HUDEP-2 (cell line): ENCODE results near the gene TSPAN11.

Experiments used
- DNase-seq, 76 experiments: peaks; one replicate each; lab custom pipeline; 2025; ENCODE audit not compliant: unreplicated experiment in 76 of 76; lab: John Stamatoyannopoulos, UW

The TSPAN11 gene

DNA sequence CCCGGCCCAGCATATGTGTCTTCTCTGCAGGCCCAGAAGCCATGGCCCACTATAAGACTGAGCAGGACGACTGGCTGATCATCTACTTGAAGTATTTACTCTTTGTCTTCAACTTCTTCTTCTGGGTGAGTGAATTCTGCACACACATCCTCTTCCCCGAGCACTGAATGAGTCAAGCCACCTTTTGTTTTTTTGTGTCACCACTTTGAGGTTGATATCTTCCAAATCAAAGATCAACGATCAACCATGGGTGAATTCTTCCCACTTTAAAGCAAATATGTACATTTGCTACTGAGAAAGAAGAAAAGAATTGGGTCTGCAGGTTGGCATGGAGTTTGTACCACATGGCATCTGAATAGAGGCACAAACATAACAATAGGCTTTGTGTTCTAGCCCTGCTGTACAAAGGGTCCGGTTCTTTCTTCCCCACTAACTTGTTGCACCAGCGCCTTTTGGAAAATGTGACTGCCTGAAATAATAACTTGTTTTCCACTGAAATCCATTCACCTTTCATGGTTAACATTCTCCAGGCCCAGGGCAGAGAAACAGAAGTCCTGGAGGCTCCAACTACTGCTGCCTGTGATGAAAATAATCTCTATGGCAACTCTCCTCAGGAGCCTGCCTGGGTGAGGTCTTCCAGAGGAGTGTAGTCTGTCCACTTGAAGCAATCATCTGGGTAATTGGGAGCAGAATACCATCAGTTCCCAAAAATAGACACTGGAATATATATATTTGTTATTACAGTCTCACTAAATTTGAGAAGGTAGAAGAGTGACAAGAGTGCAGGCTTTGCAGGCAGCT is 27.6 kb downstream of the TSPAN11 start:
- no peak for DNase-seq

DNA sequence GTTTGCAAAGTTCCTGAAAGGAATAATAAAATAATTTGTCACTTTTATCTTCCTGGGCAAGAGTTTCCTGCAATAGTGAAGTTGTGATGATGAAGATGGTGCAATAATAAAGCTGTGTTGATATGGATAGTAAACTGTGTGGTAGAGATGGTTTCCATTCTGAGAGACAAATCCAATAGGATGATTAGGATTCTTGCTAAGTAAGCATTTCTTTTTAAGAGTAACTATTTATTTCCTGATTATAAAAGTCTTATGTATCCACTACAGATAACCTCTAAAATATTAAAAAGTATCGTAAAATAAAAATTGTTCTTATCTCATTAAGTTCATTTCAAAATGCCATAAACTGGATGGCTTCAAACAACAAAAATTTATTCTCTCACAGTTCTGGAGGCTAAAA is 28.7 kb downstream of the TSPAN11 start:
- DNase-seq: no peak

DNA sequence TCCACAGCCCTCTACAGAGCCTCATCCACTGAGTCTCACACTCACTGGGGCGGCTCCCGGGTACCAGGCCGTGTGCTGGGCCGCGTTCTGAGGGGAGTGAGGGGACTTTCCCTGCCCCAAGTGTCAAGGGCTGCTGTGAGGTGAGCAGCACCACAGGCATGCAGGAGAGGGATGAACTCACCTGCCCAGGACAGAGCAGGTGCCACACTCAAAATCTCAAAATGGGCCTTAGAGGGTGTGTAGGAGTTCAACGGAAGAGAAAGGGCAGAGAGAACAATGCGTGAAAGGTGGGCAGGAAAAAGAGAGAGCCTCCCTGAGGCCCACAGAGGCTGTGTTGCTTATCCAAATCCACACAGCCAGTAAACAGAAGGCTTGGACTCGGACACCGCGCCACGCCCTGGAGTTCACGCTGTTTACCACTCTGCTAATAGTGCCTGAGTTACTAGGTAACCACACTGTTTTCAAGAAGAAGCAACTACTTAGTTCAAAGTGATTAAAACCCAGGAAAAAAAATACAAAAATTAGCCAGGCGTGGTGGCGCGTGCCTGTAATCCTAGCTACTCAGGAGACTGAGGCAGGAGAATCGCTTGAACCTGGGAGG is 32.7 kb downstream of the TSPAN11 start:
- no peak for DNase-seq

DNA sequence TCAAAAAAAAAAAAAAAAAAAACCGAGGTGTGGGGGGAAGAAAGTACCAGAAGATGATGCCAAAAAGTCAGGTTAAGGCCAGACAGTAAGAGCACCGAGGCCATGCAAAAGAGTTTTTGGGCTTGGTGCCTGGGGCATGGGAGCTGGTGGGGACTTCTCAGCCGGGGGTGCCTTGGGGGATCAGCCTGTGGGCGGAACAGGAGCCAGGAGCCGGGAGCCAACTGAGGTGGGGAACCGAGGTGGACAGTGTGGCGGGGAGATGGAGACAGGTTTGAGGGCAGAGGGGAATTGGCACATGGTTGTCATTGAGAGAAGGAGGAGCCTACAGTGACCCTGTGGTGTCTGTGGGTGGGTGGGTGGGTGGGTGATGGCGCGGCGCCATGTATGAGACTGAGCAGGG is 33.2 kb downstream of the TSPAN11 start:
- DNase-seq: no peak

DNA sequence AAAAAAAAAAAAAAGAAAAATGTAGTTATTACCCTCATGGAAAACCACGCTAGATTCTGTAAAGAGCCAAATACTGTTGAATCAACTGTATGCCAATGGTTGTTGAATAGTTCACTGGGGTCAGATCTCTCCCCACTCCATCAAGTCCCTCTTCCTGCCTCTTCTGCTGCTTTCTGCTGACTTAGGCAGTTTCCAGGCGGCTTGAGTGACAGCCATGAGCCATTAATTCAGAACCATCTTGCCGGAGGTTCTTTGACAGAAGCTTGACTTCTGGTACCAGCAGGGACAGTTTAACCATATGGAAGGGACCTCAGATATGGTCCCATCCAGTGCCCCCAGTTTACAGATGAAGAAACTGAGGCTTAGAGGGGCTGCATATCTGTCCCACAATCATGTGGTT is 34.5 kb downstream of the TSPAN11 start:
- no peak for DNase-seq

DNA sequence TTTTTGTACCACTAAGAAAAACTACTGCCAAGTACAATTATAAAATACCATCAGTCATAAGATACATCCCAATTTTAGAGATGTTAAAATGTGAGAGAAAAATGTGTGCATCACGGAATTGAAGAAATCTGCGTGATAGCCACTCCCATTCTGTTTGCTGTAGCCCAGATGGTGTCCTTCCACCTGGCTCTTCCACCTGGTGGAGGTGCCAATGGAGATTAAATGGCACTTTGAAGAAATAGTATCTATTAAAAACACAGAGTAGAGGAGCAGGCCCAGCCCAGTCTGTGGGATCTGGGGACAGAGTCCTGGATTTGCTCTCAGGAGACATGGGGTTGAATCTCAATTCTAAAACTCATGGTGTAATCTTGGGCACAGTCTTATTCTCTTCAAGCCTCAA is 35.5 kb downstream of the TSPAN11 start:
- no peak for DNase-seq

DNA sequence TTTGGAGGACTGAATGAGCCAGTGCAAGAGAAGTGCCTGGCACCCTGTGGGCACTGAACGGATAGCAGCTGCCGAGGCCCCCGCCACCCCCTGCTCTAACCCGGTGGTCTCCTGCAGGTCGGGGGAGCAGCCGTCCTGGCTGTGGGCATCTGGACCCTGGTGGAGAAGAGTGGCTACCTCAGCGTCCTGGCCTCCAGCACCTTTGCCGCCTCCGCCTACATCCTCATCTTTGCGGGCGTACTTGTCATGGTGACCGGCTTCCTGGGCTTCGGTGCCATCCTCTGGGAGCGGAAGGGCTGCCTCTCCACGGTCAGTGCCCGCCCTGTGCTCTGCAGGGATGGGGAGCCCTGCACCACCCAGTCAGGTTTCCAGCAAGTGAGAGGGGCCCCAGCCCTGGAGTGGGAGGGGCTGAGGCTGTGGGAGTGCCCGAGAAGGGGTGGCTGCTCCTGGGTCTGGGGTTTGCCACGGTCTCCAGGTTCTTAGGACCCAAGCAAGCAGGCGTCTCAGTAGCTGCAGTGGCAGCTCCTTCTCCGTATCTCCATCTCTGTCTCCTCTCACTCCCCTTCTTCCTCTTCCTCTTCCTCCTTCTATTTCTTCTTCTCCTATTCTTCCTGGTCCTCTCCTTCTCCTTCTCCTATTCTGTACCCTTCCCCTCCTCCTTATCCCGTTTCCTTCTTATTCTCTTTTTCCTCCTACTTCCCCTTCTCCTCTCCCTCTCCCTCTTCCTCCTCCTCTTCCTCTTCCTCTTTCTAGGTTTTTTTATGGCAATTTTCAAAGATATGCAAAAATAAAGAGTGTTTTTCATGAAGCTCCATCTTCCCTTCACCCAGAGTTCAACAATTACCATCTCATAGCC is 37.4 kb downstream of the TSPAN11 start:
- DNase-seq: no peak

DNA sequence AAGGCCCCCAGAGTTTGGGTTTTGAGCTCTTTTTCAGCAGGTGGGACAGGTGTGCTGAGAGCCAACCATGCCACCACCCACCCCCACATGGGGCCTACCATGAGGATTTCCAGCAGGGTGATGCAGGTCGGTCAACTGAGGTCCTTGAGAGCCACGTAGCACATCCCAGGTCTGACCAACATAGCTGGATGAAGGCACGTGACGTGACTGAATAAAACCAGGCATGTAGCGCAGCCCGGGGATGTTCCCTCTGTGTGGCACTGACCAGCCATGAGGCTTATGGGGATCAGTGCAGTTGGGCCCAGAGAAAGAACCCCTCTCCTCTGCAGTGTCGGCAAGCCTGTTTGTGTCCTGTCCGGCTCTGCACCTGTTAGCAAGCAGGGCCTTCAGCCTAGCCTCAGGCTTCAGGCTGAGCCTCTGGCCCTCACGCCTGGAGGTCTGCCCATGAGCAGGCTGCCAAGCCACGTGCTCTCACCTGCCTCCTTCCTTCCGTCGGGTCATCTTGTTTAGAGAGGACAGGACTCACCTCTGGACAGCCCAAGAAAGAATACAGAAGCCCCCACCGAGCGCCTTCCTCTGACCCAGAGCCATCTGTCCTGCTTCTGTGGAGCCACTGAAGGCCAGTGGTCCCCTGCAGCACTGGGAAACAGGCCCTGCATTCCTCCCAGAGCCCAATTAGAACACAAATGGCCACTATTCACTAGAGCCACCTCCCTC is 38.5 kb downstream of the TSPAN11 start:
- no peak for DNase-seq

DNA sequence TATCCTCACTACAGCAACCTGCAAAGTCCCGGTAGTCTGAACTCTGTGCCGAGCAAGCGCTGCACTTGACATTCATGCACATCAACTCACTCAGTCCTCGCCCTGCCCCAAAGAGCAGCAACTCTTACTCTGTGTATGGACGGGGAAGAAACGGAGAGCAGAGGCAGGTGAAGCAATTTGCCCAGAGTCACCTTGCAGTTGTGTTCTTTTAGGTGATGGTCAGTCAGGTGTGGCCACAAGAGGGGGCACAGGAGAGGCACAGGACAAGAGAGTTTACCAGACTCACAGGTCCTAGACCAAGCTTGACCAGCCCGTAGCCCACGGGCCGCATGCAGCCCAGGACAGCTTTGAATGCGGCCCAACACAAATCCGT is 39.1 kb downstream of the TSPAN11 start:
- no peak for DNase-seq

DNA sequence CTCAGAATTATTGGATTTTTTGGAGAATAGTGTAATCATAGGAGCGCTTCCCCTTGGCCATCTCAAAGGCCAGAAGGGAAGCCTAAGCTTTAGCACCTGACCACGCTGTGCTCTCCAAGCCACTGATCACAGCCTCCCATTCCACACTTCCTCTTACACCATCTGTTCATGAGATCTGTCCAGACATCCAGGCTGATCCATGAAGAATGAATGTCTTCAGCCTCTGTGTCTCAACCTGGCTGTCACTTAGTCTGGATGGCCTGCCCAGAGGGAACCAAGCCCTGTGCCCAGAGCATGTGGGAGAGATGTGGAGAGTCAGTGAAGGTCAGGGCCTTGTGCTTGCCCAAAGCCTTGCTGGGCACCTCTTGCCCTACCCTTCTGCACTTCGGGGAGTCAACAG is 40.5 kb downstream of the TSPAN11 start:
- no peak for DNase-seq

DNA sequence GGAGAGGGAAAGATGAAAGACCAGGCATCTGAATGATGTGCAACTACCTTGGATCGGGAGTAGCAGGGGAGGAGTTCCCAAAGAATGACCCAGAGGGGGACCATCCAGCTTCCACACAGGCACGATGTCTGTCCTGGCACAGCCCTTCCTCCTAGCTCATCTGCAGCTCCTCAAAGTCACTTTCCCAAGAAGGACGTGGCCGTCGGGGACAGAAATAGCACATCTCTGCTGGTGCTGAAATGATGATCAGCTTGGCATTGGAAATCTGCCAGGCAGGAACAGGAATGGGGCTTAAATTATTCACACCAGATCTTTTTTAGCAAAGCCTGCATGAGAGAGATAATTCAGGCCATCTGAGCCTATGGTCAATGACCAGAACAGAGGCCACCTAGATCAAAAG is 41.7 kb downstream of the TSPAN11 start:
- no peak for DNase-seq

DNA sequence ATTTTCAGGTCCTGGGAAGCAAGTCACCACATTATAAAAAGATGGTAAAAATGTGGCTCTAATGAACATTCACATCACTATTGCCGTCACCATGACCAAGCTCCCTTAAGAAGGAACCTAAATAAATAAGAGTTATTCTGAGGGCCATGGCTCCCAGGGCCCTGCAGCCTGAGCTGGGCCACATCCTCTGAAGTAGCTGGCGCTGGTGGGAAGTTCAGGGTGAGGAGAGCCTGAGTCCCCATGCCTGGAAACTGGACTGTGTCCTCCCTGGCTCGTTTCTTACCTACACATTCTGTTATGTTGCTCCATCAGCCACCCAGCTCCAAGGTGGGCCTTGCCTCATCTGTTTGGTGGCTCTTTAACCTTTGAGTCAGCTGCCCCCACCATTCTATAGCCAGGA is 42.5 kb downstream of the TSPAN11 start:
- DNase-seq: no peak

DNA sequence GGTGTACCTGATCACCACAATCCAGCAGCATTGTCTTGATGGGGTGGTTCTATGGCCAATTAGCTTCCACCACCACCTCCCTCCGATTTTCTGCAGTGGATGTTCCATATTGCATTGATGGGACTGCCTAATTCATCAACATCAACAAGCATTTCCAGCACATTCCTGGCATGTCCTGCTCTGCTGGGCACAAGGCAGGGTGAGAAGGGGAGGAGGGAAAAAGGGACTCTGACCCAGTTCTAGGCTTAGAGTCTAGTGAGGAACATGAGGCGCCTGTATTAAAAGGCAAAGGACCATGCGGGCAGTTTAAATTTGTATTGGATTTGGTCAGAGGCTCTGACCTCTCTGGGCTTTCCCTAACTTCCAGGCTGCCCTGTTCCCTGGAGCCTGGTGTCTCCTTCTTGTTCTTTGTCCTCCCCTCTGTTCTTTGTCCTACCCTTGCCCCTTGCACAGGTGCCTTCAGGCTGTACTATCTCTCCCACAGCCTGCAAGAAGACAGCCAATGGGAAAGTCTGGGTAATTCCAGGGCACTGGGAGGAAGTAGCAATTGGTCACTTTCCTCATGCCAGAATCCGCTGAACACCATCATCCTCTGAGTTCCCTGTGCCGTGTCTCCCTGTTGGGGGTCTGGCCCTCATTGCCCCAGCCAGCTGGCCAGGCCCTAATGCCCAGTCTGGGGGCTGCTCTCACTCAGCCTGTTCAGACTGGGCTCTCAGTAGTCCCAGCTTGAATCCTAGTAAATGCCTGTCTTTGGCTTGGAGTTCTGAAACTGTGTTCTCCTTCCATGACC is 43.3 kb downstream of the TSPAN11 start:
- DNase-seq: no peak

DNA sequence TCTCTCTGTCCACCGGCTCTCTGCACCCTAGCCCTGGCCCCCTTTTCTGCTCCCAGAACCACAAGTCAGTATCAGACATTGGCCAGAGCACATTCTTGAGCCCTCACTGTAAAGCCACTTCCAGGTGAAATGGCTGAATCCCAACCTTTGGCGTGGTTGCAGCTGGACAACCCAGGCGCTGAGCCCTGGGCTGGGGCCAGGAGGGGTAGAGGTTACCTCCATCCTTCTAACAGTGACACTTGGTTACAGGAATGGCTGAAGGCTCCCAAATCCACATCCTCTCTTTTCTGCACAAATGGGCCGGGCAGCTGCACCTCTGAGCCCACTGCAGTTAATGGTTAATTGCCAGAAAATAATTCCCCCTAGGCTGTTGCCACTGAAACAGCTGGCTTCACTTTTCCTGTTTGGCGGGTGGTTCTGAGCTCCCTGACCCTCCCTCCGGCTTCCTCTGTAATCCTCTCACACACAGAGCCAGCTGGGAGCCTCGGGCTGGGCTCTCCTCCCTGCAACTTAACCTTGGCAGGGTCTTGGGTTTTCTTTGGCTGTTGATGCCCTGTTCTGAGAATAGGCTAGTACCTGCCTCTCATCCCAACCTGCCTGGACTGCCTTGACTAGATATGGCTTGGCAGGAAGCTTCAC is 44.1 kb downstream of the TSPAN11 start:
- no peak for DNase-seq

DNA sequence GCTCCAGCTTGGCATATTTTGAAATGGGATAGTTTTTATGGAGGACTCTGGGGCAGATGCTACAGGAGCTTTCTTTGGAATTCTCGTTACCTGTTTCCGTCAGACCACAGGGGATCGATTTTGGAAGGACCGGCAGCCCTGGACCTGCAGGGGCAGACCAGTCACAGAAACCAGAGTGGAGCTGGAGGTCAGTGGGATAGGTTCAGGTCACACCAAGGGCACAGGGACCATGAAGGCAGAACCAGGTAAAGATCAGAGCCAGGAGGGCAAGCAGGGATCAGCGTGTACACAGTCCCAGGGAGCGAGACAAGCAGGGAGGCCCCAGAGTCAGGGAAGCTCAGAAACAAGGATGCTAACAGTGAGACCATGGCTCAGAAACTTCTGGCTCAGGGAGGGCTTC is 45.5 kb downstream of the TSPAN11 start:
- DNase-seq: no peak

DNA sequence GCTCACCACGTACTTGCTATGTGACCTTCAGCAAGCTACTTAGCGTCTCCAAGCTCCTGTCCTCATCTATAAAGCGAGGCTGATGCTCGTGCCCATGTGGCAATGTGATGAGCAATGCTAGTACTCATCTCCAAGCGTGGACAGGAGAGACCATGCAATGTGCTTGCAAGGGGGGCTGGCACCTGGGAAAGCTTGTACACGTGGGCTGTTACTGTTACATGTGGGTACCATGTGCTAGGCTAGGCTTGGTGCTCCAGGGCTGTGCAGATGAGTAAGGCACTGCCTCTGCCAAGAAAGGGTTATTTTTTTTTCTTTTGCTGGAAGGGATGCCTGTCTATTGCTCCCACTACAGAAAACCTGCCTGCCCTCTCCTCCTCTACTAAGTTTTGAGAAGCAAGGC is 46.6 kb downstream of the TSPAN11 start:
- DNase-seq: no peak

DNA sequence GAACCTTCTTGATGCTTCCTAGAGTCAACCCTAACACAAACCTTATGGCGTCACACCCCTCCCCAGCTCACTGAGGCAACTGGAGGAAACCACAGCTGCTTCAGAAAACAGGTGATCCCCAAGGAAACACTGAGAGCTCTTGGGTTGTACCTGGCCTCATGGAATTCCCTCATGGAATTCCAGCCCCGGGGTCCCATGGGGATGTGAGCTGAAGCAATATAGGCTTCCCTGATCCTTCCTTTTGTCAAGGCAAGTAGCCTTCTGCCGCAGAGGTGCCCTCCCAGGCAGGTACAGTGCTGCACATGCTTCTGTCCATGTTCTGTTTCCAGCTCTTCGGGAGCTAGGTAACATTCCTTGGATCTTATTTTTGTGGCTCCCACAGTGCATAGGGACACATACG is 47.3 kb downstream of the TSPAN11 start:
- no peak for DNase-seq

DNA sequence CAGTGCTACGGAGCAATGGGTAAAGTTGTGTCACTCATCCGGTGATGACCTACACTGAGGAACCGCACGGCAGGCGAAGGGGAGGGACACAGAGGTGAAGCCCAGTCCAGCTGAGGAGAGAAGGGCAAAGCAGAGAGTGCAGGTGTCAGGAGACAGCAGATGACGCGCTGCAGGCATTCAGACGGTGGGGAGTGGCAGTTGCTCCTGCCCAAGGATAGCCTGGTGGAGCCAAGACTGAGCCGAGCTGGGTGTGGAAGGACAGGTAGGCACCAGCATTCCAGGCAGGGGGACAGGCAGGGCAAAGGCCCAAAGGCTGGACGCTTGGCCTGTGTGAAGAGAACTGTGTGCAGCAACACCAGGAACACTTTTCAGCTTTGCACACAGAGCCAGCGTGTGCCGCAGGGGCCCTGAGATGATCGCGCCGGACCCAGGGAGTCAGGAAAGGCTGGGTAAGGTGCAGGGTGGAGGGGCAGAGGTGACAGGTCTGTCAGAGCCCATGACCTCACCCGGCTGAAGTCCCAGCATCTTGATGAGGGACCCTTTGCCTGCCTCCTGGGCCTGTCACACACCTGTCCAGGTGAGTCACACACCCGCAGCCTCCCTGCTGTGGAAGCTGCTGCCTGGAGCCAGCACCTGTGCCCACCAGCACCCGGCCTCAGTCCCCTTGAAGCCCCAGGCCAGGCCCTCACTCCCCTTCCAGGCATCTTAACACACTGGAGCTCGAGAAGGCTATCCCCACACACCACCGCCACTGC is 48.4 kb downstream of the TSPAN11 start:
- DNase-seq: no peak

DNA sequence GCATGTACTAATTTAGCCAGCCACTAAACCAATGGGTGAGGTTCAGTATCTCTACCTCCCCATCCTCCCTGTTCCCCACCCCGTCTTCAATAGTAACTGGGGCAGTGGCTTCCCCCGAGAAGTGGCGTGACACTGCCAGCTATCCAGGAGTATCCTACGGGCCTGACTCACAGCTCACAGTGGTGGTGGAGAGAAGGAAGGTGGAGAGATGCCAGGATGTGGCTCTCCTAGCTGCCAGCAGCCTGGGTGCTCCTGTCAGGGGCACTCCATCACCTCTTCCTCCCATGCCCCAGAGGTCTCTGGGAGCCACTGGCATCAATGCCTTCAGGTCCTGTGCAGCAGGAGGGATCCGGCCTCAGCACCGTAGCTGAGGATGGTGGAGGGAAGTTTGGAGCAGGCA is 49.0 kb downstream of the TSPAN11 start:
- no peak for DNase-seq
